ENCODE data around the gene OR51B4. TPM values are rescaled to one million over a fixed set of nuclear protein-coding genes. Genes with fewer than 3 reads are reported as not detected.
"Not testable (repeated sequence)": the region's sequence is repeated elsewhere in the genome, so short reads cannot be mapped to it uniquely, and the experiment has no call there.

Gene OR51B4
- total and polyA plus RNA-seq, 7 experiments from 2014 or later: not detected

DNA sequence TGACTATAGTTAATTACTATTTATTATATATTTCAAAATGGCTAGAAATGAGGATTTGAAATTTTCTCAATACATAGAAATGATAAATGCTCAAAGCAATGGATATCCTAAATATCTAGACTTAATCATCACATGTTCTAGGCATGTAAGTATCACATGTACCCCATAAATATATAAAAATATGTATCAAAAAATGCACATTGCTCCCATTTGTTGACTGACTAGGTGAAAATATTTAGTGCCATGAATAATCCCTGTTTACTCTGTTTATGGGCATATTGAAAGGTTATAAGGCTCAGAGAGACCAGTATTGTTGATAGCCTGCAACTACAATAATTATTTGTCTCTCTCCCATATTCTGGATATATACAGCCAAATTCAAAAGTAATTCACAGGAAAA, 35.1 kb downstream of the OR51B4 start:
- Mint-ChIP-seq H3K27ac (no peak overlapping the region), H3K4me3 (no peak overlapping the region), H3K36me3 (no peaks in the 10 kb centered on the region), H3K9me3 (peaks cover 0 to 4% (median 0%) of the 10 kb centered on the region in 11 donors), H3K27me3 (peaks cover 3 to 7% (median 4%) of the 10 kb centered on the region in 5 donors), H3K4me1 (no peaks in the 10 kb centered on the region)
- ChIA-PET CTCF (no interaction called here), POLR2A (no interaction called here)
- ATAC-seq: no peak
- H3K9me3 ChIP-seq (ENCODE audit: control insufficient read depth in 2 of 3, low read length in 3 of 3): no peaks in the 10 kb centered on the region
- no peaks in the 10 kb centered on the region for H3K4me1 ChIP-seq (ENCODE audit: control insufficient read depth in 2 of 2, insufficient read depth in 2 of 2, low read length in 2 of 2)
- no peaks in the 10 kb centered on the region for H3K36me3 ChIP-seq (ENCODE audit: control insufficient read depth in 2 of 3, insufficient read depth in 3 of 3, low read length in 3 of 3)
- DNase-seq: no peak
- intact Hi-C loops (cut with micrococcal nuclease): no loop called here
- no peaks in the 10 kb centered on the region for H3K27me3 ChIP-seq (ENCODE audit: control insufficient read depth in 2 of 2, insufficient read depth in 2 of 2, low read length in 2 of 2)
- H3K4me3 ChIP-seq (ENCODE audit: low read length): no peak overlapping the region
- H3K27ac ChIP-seq (ENCODE audit: low read depth, low read length): no peak overlapping the region

- no peaks in the 10 kb centered on the region for H3K36me3 ChIP-seq (ENCODE audit: control insufficient read depth in 2 of 3, insufficient read depth in 3 of 3, low read length in 3 of 3)
- ChIA-PET POLR2A (no interaction called here), CTCF (no interaction called here)
- peaks cover 0 to 10% (median 3%) of the 10 kb centered on the region in 5 donors for H3K27me3 Mint-ChIP-seq
- H3K27ac Mint-ChIP-seq: no peak overlapping the region
- H3K4me3 ChIP-seq (ENCODE audit: low read length): no peak overlapping the region
- H3K27ac ChIP-seq (ENCODE audit: low read depth, low read length): no peak overlapping the region
- no peaks in the 10 kb centered on the region for H3K4me1 Mint-ChIP-seq
- no peaks in the 10 kb centered on the region for H3K27me3 ChIP-seq (ENCODE audit: control insufficient read depth in 2 of 2, insufficient read depth in 2 of 2, low read length in 2 of 2)
- no peaks in the 10 kb centered on the region for H3K36me3 Mint-ChIP-seq
- H3K4me1 ChIP-seq (ENCODE audit: control insufficient read depth in 2 of 2, insufficient read depth in 2 of 2, low read length in 2 of 2): no peaks in the 10 kb centered on the region
- no peak for ATAC-seq
- H3K9me3 Mint-ChIP-seq: peaks cover 0 to 5% (median 0%) of the 10 kb centered on the region in 11 donors
- intact Hi-C loops (cut with micrococcal nuclease): no loop called here
- H3K4me3 Mint-ChIP-seq: no peak overlapping the region
- H3K9me3 ChIP-seq (ENCODE audit: control insufficient read depth in 2 of 3, low read length in 3 of 3): no peaks in the 10 kb centered on the region
- DNase-seq: no peak
Measured at GRCh38 chr11:5265832-5266231, 35.9 kb downstream of the OR51B4 start.

- Histone ChIP-seq H3K4me1 (ENCODE audit: control insufficient read depth in 2 of 2, insufficient read depth in 2 of 2, low read length in 2 of 2) (no peaks in the 10 kb centered on the region), H3K36me3 (ENCODE audit: control insufficient read depth in 2 of 3, insufficient read depth in 3 of 3, low read length in 3 of 3) (no peaks in the 10 kb centered on the region), H3K4me3 (ENCODE audit: low read length) (no peak overlapping the region), H3K27ac (ENCODE audit: low read depth, low read length) (no peak overlapping the region), H3K27me3 (ENCODE audit: control insufficient read depth in 2 of 2, insufficient read depth in 2 of 2, low read length in 2 of 2) (no peaks in the 10 kb centered on the region), H3K9me3 (ENCODE audit: control insufficient read depth in 2 of 3, low read length in 3 of 3) (no peaks in the 10 kb centered on the region)
- POLR2A ChIA-PET: no interaction called here
- Mint-ChIP-seq H3K27me3 (peaks cover 0 to 17% (median 11%) of the 10 kb centered on the region in 5 donors), H3K27ac (no peak overlapping the region), H3K4me3 (no peak overlapping the region), H3K4me1 (peaks cover 0 to 1% (median 0%) of the 10 kb centered on the region in 7 donors), H3K9me3 (peaks cover 0 to 37% (median 10%) of the 10 kb centered on the region in 11 donors), H3K36me3 (no peaks in the 10 kb centered on the region)
- ATAC-seq: no peak
- intact Hi-C loops (cut with micrococcal nuclease): no loop called here
- DNase-seq: no peak
- CTCF ChIA-PET: no interaction called here
Measured at GRCh38 chr11:5258543-5259262, 43.0 kb downstream of the OR51B4 start.

GRCh38 chr11:5257296-5257695, 44.5 kb downstream of the OR51B4 start:
- Mint-ChIP-seq H3K4me3 (no peak overlapping the region), H3K4me1 (peaks cover 0 to 1% (median 0%) of the 10 kb centered on the region in 7 donors), H3K9me3 (peaks cover 0 to 34% (median 10%) of the 10 kb centered on the region in 11 donors), H3K27me3 (peaks cover 0 to 22% (median 11%) of the 10 kb centered on the region in 5 donors), H3K36me3 (no peaks in the 10 kb centered on the region), H3K27ac (no peak overlapping the region)
- no peak for ATAC-seq
- DNase-seq: no peak
- ChIA-PET POLR2A (no interaction called here), CTCF (no interaction called here)
- H3K4me1 ChIP-seq (ENCODE audit: control insufficient read depth in 2 of 2, insufficient read depth in 2 of 2, low read length in 2 of 2): no peaks in the 10 kb centered on the region
- H3K4me3 ChIP-seq (ENCODE audit: low read length): no peak overlapping the region
- no peaks in the 10 kb centered on the region for H3K27me3 ChIP-seq (ENCODE audit: control insufficient read depth in 2 of 2, insufficient read depth in 2 of 2, low read length in 2 of 2)
- no peaks in the 10 kb centered on the region for H3K9me3 ChIP-seq (ENCODE audit: control insufficient read depth in 2 of 3, low read length in 3 of 3)
- intact Hi-C loops (cut with micrococcal nuclease): no loop called here
- no peaks in the 10 kb centered on the region for H3K36me3 ChIP-seq (ENCODE audit: control insufficient read depth in 2 of 3, insufficient read depth in 3 of 3, low read length in 3 of 3)
- H3K27ac ChIP-seq (ENCODE audit: low read depth, low read length): no peak overlapping the region

GRCh38 chr11:5254646-5255413, 46.9 kb downstream of the OR51B4 start, which contains the start of gene HBG2:
TSS of gene HBG2 (minus strand) at chr11:5254781. CDS start at chr11:5254728, 53 bp downstream.
- not testable (repeated sequence) for H3K4me1 Mint-ChIP-seq, H3K4me3 Mint-ChIP-seq

GRCh38 chr11:5254023-5254422, 47.7 kb downstream of the OR51B4 start:
- ATAC-seq; H3K27me3 ChIP-seq (ENCODE audit: control insufficient read depth in 2 of 2, insufficient read depth in 2 of 2, low read length in 2 of 2); H3K4me3 ChIP-seq (ENCODE audit: low read length); H3K27ac Mint-ChIP-seq; H3K4me1 ChIP-seq (ENCODE audit: control insufficient read depth in 2 of 2, insufficient read depth in 2 of 2, low read length in 2 of 2); H3K36me3 Mint-ChIP-seq; DNase-seq; H3K36me3 ChIP-seq (ENCODE audit: control insufficient read depth in 2 of 3, insufficient read depth in 3 of 3, low read length in 3 of 3); H3K9me3 ChIP-seq (ENCODE audit: control insufficient read depth in 2 of 3, low read length in 3 of 3); POLR2A ChIA-PET; H3K4me3 Mint-ChIP-seq; H3K4me1 Mint-ChIP-seq; H3K27ac ChIP-seq (ENCODE audit: low read depth, low read length); CTCF ChIA-PET; intact Hi-C loops (cut with micrococcal nuclease): not testable (repeated sequence)
- Mint-ChIP-seq H3K9me3 (peaks cover 0 to 16% (median 0%) of the 10 kb centered on the region in 11 donors), H3K27me3 (peaks cover 0 to 25% (median 9%) of the 10 kb centered on the region in 5 donors)

More at GRCh38 chr11:5254646-5255413, 46.9 kb downstream of the OR51B4 start, which contains the start of gene HBG2:
- CTCF ChIA-PET; DNase-seq; H3K36me3 ChIP-seq (ENCODE audit: control insufficient read depth in 2 of 3, insufficient read depth in 3 of 3, low read length in 3 of 3); intact Hi-C loops (cut with micrococcal nuclease); H3K4me3 ChIP-seq (ENCODE audit: low read length); H3K27ac Mint-ChIP-seq; H3K36me3 Mint-ChIP-seq; H3K27me3 ChIP-seq (ENCODE audit: control insufficient read depth in 2 of 2, insufficient read depth in 2 of 2, low read length in 2 of 2); H3K4me1 ChIP-seq (ENCODE audit: control insufficient read depth in 2 of 2, insufficient read depth in 2 of 2, low read length in 2 of 2); ATAC-seq; H3K9me3 ChIP-seq (ENCODE audit: control insufficient read depth in 2 of 3, low read length in 3 of 3); H3K27ac ChIP-seq (ENCODE audit: low read depth, low read length); POLR2A ChIA-PET: not testable (repeated sequence)
- Mint-ChIP-seq H3K9me3 (peaks cover 0 to 24% (median 3%) of the 10 kb centered on the region in 11 donors), H3K27me3 (peaks cover 0 to 31% (median 9%) of the 10 kb centered on the region in 5 donors)

Data from naive thymus-derived CD4-positive, alpha-beta T cell (primary cell).